Measurements from ENCODE around the gene EFEMP1. TPM values are rescaled to one million over a fixed set of nuclear protein-coding genes. Genes with fewer than 3 reads are reported as not detected.

The EFEMP1 gene
- total RNA-seq, 1 experiment from 2014 or later: 24.0 TPM

DNA sequence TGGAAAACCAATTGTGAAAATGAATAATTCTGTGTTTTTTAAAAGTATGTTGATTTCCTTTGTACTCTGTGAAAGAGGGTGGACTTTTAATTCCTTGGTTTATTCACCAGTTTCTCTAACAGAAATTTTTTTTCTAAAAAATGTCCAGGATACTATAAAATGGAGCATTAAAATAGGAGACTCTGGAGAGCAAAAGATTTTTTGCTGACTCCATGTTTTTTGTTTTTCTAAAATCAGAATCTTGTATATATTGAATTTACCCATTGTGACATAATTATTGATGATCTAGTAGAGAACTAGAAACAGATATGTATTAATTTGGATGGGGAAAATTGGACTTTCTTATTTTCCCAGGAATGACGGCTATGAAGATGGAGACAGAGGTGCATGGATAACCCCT, 23.2 kb upstream of the EFEMP1 start (continued):
- TF ChIP-seq USF1 (CRISPR knock-in tag; IDR thresholded peaks at IDR 0.05) (no peak), ZNF232 (CRISPR knock-in tag; IDR thresholded peaks at IDR 0.05) (no peak), ATF3 (CRISPR knock-in tag; conservative IDR thresholded peaks at IDR 0.05) (no peak), JAZF1 (CRISPR knock-in tag; IDR thresholded peaks at IDR 0.05) (no peak), AFF4 (CRISPR knock-in tag; IDR thresholded peaks at IDR 0.05; ENCODE audit: borderline replicate concordance) (no peak), CREM (CRISPR knock-in tag; IDR thresholded peaks at IDR 0.05) (no peak)
- TF ChIP-seq, protein P1, sequence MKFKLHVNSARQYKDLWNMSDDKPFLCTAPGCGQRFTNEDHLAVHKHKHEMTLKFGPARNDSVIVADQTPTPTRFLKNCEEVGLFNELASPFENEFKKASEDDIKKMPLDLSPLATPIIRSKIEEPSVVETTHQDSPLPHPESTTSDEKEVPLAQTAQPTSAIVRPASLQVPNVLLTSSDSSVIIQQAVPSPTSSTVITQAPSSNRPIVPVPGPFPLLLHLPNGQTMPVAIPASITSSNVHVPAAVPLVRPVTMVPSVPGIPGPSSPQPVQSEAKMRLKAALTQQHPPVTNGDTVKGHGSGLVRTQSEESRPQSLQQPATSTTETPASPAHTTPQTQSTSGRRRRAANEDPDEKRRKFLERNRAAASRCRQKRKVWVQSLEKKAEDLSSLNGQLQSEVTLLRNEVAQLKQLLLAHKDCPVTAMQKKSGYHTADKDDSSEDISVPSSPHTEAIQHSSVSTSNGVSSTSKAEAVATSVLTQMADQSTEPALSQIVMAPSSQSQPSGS (CRISPR knock-in tag; IDR thresholded peaks at IDR 0.05; ENCODE audit: borderline replicate concordance, low read depth): no peak

GRCh38 chr2:55943466-55943865, 19.9 kb upstream of the EFEMP1 start:
- ATAC-seq: no peak
- Mint-ChIP-seq H3K27ac (peak overlapping the region; percentile 62; the same call in 1 of the 2 replicates), H3K4me1 (0 out of 2 replicates have a peak, but pooled peaks cover 4% of the 10 kb centered on the region), H3K36me3 (no peaks in the 10 kb centered on the region), H3K27me3 (ENCODE audit: low read depth) (no peaks in the 10 kb centered on the region), H3K4me3 (no peak overlapping the region), H3K9me3 (peaks cover 3% of the 10 kb centered on the region; the same call in 1 of the 2 replicates)
- CTCF ChIA-PET: interaction anchor here (1.1 to 1.3 kb wide), 2 partner anchors 17 to 18 kb away, joined by 4 to 5 read pairs; no protein-coding TSS in a partner anchor
- TF ChIP-seq, protein P2, sequence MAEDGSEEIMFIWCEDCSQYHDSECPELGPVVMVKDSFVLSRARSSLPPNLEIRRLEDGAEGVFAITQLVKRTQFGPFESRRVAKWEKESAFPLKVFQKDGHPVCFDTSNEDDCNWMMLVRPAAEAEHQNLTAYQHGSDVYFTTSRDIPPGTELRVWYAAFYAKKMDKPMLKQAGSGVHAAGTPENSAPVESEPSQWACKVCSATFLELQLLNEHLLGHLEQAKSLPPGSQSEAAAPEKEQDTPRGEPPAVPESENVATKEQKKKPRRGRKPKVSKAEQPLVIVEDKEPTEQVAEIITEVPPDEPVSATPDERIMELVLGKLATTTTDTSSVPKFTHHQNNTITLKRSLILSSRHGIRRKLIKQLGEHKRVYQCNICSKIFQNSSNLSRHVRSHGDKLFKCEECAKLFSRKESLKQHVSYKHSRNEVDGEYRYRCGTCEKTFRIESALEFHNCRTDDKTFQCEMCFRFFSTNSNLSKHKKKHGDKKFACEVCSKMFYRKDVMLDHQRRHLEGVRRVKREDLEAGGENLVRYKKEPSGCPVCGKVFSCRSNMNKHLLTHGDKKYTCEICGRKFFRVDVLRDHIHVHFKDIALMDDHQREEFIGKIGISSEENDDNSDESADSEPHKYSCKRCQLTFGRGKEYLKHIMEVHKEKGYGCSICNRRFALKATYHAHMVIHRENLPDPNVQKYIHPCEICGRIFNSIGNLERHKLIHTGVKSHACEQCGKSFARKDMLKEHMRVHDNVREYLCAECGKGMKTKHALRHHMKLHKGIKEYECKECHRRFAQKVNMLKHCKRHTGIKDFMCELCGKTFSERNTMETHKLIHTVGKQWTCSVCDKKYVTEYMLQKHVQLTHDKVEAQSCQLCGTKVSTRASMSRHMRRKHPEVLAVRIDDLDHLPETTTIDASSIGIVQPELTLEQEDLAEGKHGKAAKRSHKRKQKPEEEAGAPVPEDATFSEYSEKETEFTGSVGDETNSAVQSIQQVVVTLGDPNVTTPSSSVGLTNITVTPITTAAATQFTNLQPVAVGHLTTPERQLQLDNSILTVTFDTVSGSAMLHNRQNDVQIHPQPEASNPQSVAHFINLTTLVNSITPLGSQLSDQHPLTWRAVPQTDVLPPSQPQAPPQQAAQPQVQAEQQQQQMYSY (CRISPR knock-in tag; IDR thresholded peaks at IDR 0.05): no peak
- TF ChIP-seq, protein P3, sequence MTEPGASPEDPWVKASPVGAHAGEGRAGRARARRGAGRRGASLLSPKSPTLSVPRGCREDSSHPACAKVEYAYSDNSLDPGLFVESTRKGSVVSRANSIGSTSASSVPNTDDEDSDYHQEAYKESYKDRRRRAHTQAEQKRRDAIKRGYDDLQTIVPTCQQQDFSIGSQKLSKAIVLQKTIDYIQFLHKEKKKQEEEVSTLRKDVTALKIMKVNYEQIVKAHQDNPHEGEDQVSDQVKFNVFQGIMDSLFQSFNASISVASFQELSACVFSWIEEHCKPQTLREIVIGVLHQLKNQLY (CRISPR knock-in tag; IDR thresholded peaks at IDR 0.05): no peak
- TF ChIP-seq AFF4 (CRISPR knock-in tag; IDR thresholded peaks at IDR 0.05; ENCODE audit: borderline replicate concordance) (no peak), ZNF219 (CRISPR knock-in tag; IDR thresholded peaks at IDR 0.05; ENCODE audit: borderline replicate concordance) (no peak), HMGXB4 (CRISPR knock-in tag; IDR thresholded peaks at IDR 0.05) (no peak)
- DNase-seq (ENCODE audit: low spot score): no peak
- POLR2A ChIA-PET: no interaction called here

Measured in WTC11 (cell line).